ENCODE measurements around the gene SYT9.

The SYT9 gene

DNA sequence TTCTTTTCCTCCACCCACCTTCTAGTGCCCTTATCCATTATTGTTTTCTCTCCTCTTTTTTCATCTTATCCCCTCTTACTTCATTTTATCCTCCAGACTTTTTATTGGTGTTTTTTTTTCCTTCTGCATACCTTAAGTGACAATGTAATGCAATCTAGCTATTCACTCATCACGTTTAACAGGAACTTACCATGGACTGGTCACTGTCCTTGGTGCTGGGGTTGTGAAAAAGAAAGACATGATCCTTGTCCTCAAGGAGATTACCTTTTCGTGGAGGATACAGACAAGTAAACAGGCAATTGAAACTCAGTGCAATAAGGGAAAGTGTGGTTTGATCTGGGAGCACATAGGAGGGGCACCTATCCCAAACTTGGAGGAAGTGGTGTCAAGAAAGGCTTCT, 20.7 kb downstream of the SYT9 start:
- Histone ChIP-seq H3K27ac (ENCODE audit: low read depth, low read length) (no peak overlapping the region), H3K4me1 (ENCODE audit: insufficient read depth, low read length) (no peaks in the 10 kb centered on the region), H3K4me3 (ENCODE audit: low read length) (no peak overlapping the region), H3K9me3 (ENCODE audit: insufficient read depth, low read depth, low read length) (no peaks in the 10 kb centered on the region), H3K27me3 (ENCODE audit: insufficient read depth, low read length) (no peaks in the 10 kb centered on the region), H3K36me3 (ENCODE audit: insufficient read depth, low read length) (no peaks in the 10 kb centered on the region), H3K9ac (ENCODE audit: low read depth, low read length) (no peak overlapping the region)
- WGBS: 53% methylated on average over 2 of the region's 2 CpGs

DNA sequence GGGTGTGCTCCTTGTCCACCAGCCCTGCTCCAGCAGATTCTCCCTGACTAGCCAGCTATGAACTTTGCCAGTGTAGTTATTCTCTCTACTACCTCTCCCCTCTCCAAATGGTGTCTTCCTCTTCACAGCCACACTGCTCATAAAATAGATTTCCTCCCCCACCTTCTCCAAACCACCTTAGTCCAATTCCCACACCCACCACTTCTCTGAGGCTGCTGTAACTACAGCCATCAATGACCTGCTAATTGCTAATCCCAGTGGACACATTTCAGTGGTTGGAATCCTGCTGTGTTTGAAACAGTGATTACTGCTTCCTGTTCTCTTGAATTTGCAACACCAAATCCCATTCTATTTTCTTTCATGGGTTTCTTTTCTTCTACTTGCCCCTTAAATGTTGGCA, 23.4 kb downstream of the SYT9 start:
- Histone ChIP-seq H3K27ac (ENCODE audit: low read depth, low read length) (no peak overlapping the region), H3K4me3 (ENCODE audit: low read length) (no peak overlapping the region), H3K36me3 (ENCODE audit: insufficient read depth, low read length) (no peaks in the 10 kb centered on the region), H3K27me3 (ENCODE audit: insufficient read depth, low read length) (no peaks in the 10 kb centered on the region), H3K9me3 (ENCODE audit: insufficient read depth, low read depth, low read length) (no peaks in the 10 kb centered on the region), H3K9ac (ENCODE audit: low read depth, low read length) (no peak overlapping the region), H3K4me1 (ENCODE audit: insufficient read depth, low read length) (no peaks in the 10 kb centered on the region)

DNA sequence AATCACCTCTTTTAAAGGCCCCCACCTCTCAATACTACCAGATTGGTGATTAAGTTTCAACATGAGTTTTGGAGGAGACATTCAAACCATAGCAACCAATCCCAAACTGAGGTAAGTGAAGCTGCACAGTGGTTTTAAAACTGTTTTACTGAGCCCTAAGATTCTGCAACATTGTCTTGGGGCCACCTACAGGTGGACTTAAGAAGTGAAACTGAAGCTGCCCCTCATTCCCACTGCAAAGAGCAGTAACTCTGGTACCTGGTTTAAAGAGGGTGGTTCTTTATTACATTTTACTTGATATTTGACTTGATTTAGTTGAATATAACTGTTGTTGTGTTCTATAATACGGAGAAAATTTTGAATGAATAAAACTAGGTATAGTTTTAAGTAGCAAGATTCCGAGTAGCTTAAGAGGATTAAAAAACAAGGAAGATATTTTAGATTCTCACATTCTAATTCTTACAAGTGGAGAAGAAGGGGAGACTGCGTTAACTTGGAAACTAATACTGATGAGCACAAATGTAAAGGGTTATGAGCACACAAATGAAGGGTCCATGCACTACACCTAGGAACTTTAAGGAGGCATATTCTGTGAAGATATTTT, 26.7 kb downstream of the SYT9 start:
- WGBS: 69% methylated on average over 3 of the region's 3 CpGs
- H3K27ac ChIP-seq (ENCODE audit: low read depth, low read length): no peak overlapping the region
- no peaks in the 10 kb centered on the region for H3K36me3 ChIP-seq (ENCODE audit: insufficient read depth, low read length)
- H3K27me3 ChIP-seq (ENCODE audit: insufficient read depth, low read length): no peaks in the 10 kb centered on the region
- H3K4me1 ChIP-seq (ENCODE audit: insufficient read depth, low read length): peaks cover 7% of the 10 kb centered on the region; the same call in 1 of the 2 replicates
- H3K4me3 ChIP-seq (ENCODE audit: low read length): no peak overlapping the region
- H3K9ac ChIP-seq (ENCODE audit: low read depth, low read length): no peak overlapping the region
- no peaks in the 10 kb centered on the region for H3K9me3 ChIP-seq (ENCODE audit: insufficient read depth, low read depth, low read length)

DNA sequence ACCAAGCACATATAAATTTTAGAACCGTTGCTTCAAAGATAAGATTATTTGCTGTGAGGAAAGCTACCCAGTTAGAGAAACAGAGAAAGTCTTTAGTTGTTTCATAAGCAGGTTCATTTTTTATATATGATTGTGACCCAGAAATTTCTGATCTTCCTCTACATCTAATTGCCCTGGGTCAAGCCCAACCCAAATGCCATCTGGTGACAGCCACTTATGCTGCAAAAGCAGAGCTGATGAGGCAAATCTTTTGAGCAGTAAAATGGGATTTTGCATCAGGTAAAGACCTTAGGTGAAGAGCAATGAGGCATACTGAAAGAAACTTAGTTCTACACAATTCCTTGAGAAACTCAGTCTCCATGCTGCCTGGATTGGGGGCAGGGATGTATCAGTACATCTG, 28.0 kb downstream of the SYT9 start:
- H3K9me3 ChIP-seq (ENCODE audit: insufficient read depth, low read depth, low read length): no peaks in the 10 kb centered on the region
- peaks cover 7% of the 10 kb centered on the region; the same call in 1 of the 2 replicates for H3K4me1 ChIP-seq (ENCODE audit: insufficient read depth, low read length)
- no CpG with 5 or more reads among the region's 1 CpG for WGBS
- H3K9ac ChIP-seq (ENCODE audit: low read depth, low read length): no peak overlapping the region
- H3K4me3 ChIP-seq (ENCODE audit: low read length): no peak overlapping the region
- H3K27ac ChIP-seq (ENCODE audit: low read depth, low read length): no peak overlapping the region
- H3K36me3 ChIP-seq (ENCODE audit: insufficient read depth, low read length): no peaks in the 10 kb centered on the region
- no peaks in the 10 kb centered on the region for H3K27me3 ChIP-seq (ENCODE audit: insufficient read depth, low read length)

DNA sequence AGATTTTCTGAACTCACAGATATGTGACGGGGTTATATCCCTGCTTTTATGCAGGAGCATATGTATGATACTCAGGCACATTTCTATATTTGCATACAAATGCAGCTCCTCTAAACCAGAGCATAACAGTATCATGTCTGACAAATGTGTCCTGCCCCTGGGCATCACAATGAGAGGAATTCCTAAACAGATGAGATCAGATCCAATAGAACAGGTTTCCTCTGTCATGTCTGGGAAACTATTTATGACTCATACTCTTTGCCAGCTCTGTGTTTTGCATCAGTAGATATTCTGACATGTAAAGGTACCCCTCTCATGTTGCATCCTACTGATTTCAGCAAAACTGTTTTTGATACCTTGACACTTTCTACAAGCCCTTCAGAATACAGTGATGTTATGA, 29.4 kb downstream of the SYT9 start:
- H3K27ac ChIP-seq (ENCODE audit: low read depth, low read length): no peak overlapping the region
- no peaks in the 10 kb centered on the region for H3K27me3 ChIP-seq (ENCODE audit: insufficient read depth, low read length)
- peaks cover 7% of the 10 kb centered on the region for H3K9me3 ChIP-seq (ENCODE audit: insufficient read depth, low read depth, low read length)
- no peak overlapping the region for H3K4me3 ChIP-seq (ENCODE audit: low read length)
- WGBS: 86% methylated on average over 1 of the region's 1 CpG
- H3K36me3 ChIP-seq (ENCODE audit: insufficient read depth, low read length): no peaks in the 10 kb centered on the region
- H3K9ac ChIP-seq (ENCODE audit: low read depth, low read length): no peak overlapping the region
- peaks cover 7% of the 10 kb centered on the region; the same call in 1 of the 2 replicates for H3K4me1 ChIP-seq (ENCODE audit: insufficient read depth, low read length)

DNA sequence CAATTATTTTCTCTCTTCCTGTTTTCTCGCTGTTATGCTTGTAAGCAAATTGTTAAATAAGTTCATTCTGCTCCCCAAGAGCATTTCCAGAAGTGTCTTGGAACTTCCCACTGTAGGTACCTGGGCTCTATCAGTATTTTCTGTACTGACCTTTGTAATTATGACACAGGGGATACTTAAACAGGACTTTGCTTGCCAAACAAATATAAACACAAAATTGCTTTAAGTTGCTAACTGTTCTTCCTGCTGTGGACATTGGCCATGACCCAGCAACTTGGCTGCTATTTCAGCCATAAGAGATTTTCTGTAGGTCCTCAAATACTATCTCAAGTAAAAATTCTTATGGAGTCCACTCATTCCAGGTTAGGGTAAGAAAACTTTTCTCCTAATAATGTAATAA, 30.1 kb downstream of the SYT9 start:
- H3K9ac ChIP-seq (ENCODE audit: low read depth, low read length): no peak overlapping the region
- no peak overlapping the region for H3K27ac ChIP-seq (ENCODE audit: low read depth, low read length)
- H3K36me3 ChIP-seq (ENCODE audit: insufficient read depth, low read length): no peaks in the 10 kb centered on the region
- peaks cover 12% of the 10 kb centered on the region for H3K9me3 ChIP-seq (ENCODE audit: insufficient read depth, low read depth, low read length)
- no peaks in the 10 kb centered on the region for H3K27me3 ChIP-seq (ENCODE audit: insufficient read depth, low read length)
- WGBS: 100% methylated on average over 1 of the region's 1 CpG
- H3K4me1 ChIP-seq (ENCODE audit: insufficient read depth, low read length): peaks cover 7% of the 10 kb centered on the region; the same call in 1 of the 2 replicates
- no peak overlapping the region for H3K4me3 ChIP-seq (ENCODE audit: low read length)

DNA sequence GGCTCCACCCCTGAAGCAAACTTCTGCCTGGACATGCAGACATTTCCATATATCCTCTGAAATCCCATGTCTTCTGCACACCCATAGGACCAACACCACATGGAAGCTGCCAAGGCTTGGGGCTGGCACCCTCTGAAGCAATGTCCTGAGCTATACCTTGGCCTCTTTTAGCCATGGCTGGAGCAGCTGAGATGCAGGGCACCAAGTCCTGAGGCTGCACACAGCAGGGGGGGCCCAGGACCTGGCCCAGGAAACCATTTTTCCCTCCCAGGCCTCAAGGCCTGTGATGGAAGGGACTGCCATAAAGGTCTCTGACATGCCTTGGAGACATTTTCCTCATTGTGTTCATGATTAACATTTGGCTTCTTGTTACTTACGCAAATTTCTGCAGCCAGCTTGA, 34.5 kb downstream of the SYT9 start:
- H3K27me3 ChIP-seq (ENCODE audit: insufficient read depth, low read length): no peaks in the 10 kb centered on the region
- no peak overlapping the region for H3K9ac ChIP-seq (ENCODE audit: low read depth, low read length)
- peaks cover 12% of the 10 kb centered on the region for H3K9me3 ChIP-seq (ENCODE audit: insufficient read depth, low read depth, low read length)
- no peaks in the 10 kb centered on the region for H3K36me3 ChIP-seq (ENCODE audit: insufficient read depth, low read length)
- peaks cover 3% of the 10 kb centered on the region; the same call in 1 of the 2 replicates for H3K4me1 ChIP-seq (ENCODE audit: insufficient read depth, low read length)
- WGBS: 97% methylated on average over 1 of the region's 1 CpG
- no peak overlapping the region for H3K27ac ChIP-seq (ENCODE audit: low read depth, low read length)
- H3K4me3 ChIP-seq (ENCODE audit: low read length): no peak overlapping the region

DNA sequence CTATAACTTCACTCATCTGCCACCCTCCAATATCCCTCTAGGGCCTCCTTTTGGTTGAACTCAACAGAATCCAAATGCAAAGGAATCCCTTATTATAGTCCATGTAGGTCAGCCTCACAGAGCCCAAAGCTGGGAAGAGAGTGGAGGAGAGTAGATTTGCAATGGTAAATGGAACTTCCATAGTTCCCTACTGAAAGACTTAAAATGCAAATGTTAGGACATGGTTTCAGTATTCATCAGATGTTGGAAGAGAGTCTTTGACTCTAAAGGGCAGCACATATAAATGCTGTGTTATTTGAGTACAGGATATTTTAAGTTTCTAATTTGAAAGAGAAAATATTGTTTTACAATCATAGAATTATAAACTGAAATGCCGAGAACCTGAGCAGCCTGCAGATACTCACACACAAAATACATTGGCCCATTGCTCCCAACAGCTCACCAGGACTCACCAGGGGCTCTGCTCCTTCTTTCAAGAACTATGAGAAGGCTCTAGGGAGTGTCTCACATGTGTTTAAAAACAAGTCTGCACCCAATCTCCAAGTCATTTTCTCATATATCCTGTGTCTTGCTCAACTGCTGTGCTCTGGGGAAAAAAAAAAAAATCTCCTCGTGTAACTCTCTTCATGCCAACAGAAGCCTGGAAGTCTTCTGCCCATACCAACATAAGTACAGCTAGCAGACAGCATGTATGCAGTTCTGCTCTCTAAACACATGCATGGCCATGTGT, 39.6 kb downstream of the SYT9 start:
- H3K9me3 ChIP-seq (ENCODE audit: insufficient read depth, low read depth, low read length): peaks cover 3% of the 10 kb centered on the region; the same call in 1 of the 2 replicates
- no peak overlapping the region for H3K27ac ChIP-seq (ENCODE audit: low read depth, low read length)
- no peaks in the 10 kb centered on the region for H3K4me1 ChIP-seq (ENCODE audit: insufficient read depth, low read length)
- 85% methylated on average over 2 of the region's 2 CpGs for WGBS
- H3K9ac ChIP-seq (ENCODE audit: low read depth, low read length): no peak overlapping the region
- no peaks in the 10 kb centered on the region for H3K27me3 ChIP-seq (ENCODE audit: insufficient read depth, low read length)
- no peak overlapping the region for H3K4me3 ChIP-seq (ENCODE audit: low read length)
- no peaks in the 10 kb centered on the region for H3K36me3 ChIP-seq (ENCODE audit: insufficient read depth, low read length)

DNA sequence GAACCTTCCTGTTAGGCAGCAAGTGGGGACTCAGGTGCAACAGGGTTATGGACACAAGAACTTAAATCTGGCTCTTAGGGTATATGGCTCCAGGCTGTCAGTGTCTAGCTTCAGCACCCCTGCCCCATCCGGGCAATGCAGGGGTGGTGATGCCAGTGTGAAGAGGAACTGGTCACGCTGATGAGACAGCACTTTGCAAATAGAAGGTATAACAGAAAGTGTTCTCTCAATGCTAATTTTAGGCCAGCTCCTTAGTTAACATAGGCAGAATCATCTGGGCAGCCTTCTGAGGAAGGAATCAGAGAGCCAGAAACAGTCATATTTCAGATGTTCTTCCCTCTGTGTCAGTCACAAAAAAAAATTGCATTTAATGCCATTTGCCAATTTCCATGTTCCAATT, 41.2 kb downstream of the SYT9 start:
- Histone ChIP-seq H3K4me1 (ENCODE audit: insufficient read depth, low read length) (no peaks in the 10 kb centered on the region), H3K9ac (ENCODE audit: low read depth, low read length) (no peak overlapping the region), H3K27ac (ENCODE audit: low read depth, low read length) (no peak overlapping the region), H3K9me3 (ENCODE audit: insufficient read depth, low read depth, low read length) (no peaks in the 10 kb centered on the region), H3K36me3 (ENCODE audit: insufficient read depth, low read length) (no peaks in the 10 kb centered on the region), H3K27me3 (ENCODE audit: insufficient read depth, low read length) (no peaks in the 10 kb centered on the region), H3K4me3 (ENCODE audit: low read length) (no peak overlapping the region)
- 94% methylated on average over 2 of the region's 2 CpGs for WGBS

DNA sequence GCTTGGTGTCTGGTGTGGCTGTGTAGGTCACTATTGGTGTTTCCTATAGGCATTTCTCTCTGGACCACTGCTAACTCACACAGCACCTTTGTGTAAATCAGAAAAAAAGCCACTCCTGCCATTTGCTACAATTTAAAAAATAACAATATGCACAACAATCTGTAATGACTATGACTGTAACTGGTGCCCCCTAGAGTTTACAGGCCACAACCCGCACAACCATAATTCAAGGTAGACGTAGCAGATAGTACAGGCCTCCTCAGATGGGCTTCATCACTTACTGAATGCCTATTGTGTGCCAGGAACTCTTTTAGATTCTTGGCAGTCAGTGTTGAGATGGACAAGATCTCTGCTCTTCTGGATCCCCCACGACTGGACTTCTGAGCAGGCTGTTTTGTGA, 47.7 kb downstream of the SYT9 start:
- Histone ChIP-seq H3K9me3 (ENCODE audit: insufficient read depth, low read depth, low read length) (no peaks in the 10 kb centered on the region), H3K4me3 (ENCODE audit: low read length) (no peak overlapping the region), H3K36me3 (ENCODE audit: insufficient read depth, low read length) (no peaks in the 10 kb centered on the region), H3K9ac (ENCODE audit: low read depth, low read length) (no peak overlapping the region), H3K27me3 (ENCODE audit: insufficient read depth, low read length) (no peaks in the 10 kb centered on the region), H3K27ac (ENCODE audit: low read depth, low read length) (no peak overlapping the region), H3K4me1 (ENCODE audit: insufficient read depth, low read length) (no peaks in the 10 kb centered on the region)
- WGBS: 91% methylated on average over 3 of the region's 3 CpGs

DNA sequence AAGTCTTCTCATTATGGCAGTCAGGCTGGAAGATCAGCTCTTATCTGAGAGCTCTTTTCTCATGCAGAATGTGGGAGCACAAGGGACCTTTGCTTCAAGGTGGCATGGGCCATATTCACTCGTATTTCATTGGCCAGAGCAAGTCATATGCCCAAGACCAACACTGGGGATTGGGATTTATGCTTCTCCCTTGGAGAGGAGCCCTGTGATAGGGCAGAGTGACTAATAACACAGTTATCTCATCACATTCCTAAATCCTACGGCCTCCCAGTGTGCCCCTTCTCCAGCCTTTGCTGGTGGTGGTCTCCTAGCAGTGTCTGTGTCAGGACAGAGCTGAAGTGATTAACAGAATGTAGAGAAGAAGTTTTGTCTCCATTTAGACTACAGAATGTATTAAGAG, 48.6 kb downstream of the SYT9 start:
- H3K4me1 ChIP-seq (ENCODE audit: insufficient read depth, low read length): no peaks in the 10 kb centered on the region
- 86% methylated on average over 2 of the region's 2 CpGs for WGBS
- no peaks in the 10 kb centered on the region for H3K36me3 ChIP-seq (ENCODE audit: insufficient read depth, low read length)

More for the DNA sequence above, 48.6 kb downstream of the SYT9 start:
- no peak overlapping the region for H3K27ac ChIP-seq (ENCODE audit: low read depth, low read length)
- no peak overlapping the region for H3K4me3 ChIP-seq (ENCODE audit: low read length)
- no peaks in the 10 kb centered on the region for H3K9me3 ChIP-seq (ENCODE audit: insufficient read depth, low read depth, low read length)
- H3K27me3 ChIP-seq (ENCODE audit: insufficient read depth, low read length): no peaks in the 10 kb centered on the region
- H3K9ac ChIP-seq (ENCODE audit: low read depth, low read length): no peak overlapping the region
